GM21529 (cell line): Measurements from ENCODE around the gene ANKRD12.

Experiments
- ATAC-seq: cut with Tn5 transposase; IDR thresholded peaks from one replicate; pipeline ENCODE4 v1.9.1; 2021; ENCODE audit not compliant: unreplicated experiment

The ANKRD12 gene

GRCh38 chr18:9181275-9181674 is 44.7 kb downstream of the ANKRD12 start:
- no peak for ATAC-seq

- no peak for ATAC-seq
These were observed 46.3 kb downstream of the ANKRD12 start for GRCh38 chr18:9182852-9183399.

GRCh38 chr18:9184998-9185613 is 48.5 kb downstream of the ANKRD12 start:
- ATAC-seq, result no peak

GRCh38 chr18:9188359-9189231 is 52.0 kb downstream of the ANKRD12 start:
- ATAC-seq, result no peak

- ATAC-seq, result no peak
These were observed 52.9 kb downstream of the ANKRD12 start for GRCh38 chr18:9189491-9189890.

DNA sequence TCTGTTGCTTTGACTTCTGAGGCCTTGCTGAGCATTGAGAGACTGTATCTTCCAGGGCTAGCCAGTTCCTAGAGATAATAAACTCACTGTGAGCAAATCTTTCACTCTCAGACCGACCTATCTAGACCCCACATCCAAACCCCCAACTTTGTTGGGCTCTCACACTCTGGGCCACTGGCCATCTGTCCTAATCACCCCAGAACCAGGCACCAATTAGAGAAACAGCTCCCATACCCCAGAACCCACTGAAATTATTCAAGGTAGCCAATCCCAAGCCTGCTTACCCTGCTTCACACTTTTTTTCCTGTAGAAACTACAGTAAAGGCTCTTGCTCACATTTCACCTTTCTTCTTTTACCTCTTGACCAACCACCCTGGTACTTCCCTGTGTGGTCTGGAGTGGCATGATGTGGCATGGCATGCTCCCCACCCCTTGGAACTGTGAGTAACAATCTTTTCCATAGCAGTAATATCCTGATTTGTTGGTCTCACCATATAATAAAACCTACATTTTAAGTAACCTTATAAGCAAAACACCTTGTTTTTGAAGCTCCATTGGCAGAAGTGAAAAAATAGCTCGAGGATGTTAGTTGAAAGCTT is 55.2 kb downstream of the ANKRD12 start:
- ATAC-seq, result no peak

DNA sequence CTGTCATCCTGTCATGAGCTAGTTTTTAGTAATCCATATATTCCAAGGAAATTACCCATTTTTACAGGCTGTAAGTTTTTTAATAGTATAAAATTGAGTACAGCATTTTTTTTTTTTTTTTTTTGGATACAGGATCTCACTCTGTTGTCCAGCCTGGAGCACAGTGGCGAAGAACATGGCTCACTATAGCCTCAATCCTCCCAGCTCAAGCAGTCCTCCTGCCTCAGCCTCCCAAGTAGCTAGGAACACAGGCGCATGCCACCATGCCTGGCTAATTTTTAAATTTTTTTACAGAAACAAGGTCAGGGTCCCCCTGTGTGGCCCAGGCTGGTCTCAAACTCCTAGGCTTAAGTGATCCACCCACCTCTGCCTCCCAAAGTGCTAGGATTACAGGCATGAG is 56.5 kb downstream of the ANKRD12 start:
- no peak for ATAC-seq

- ATAC-seq, result no peak
These were observed 60.0 kb downstream of the ANKRD12 start for GRCh38 chr18:9196568-9196967.

GRCh38 chr18:9199681-9200080 is 63.1 kb downstream of the ANKRD12 start:
- ATAC-seq, result no peak

- no peak for ATAC-seq
These were observed 64.6 kb downstream of the ANKRD12 start for GRCh38 chr18:9201224-9201623.

GRCh38 chr18:9204659-9205058 is 68.1 kb downstream of the ANKRD12 start:
- no peak for ATAC-seq

- ATAC-seq, result no peak
These were observed 69.8 kb downstream of the ANKRD12 start for GRCh38 chr18:9206421-9206820.

GRCh38 chr18:9209279-9209678 is 72.7 kb downstream of the ANKRD12 start:
- no peak for ATAC-seq

DNA sequence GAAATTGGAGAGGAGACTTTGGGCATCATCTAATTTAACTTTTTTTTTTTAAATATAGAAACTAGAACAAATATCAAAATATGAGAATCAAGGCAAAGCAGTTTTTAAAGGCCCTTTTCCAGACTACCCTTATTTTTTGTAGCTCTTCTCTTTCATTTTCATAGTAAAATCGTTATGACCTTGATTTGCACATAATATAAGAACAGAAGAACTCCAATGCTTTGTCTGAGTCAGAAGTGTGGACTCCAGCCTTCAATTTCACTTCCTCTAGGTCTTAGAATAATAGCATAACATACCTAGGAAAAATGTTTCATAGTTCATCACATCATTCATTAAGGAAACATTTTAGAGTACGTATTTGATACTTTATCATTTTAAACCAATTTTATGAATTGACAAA is 74.4 kb downstream of the ANKRD12 start:
- ATAC-seq, result no peak

GRCh38 chr18:9211955-9212354 is 75.4 kb downstream of the ANKRD12 start:
- ATAC-seq, result no peak

GRCh38 chr18:9215221-9215933 is 78.8 kb downstream of the ANKRD12 start:
- ATAC-seq, result no peak

DNA sequence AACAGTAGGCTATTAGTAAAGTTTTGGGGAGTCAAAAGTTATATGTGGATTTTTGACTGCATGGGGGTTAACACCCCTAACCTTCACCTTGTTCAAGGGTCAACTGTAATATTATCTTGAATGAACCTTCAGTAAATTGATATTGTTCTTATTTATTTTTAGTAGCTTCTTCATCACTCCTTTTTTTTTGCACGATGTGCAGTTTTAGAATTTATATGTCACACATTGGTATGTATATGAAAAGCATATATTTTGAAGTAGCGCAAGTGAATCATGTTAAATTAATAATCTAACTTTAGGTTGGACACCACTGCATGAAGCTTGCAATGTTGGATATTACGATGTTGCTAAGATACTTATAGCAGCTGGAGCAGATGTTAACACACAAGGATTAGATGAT is 79.9 kb downstream of the ANKRD12 start:
- ATAC-seq, result no peak

DNA sequence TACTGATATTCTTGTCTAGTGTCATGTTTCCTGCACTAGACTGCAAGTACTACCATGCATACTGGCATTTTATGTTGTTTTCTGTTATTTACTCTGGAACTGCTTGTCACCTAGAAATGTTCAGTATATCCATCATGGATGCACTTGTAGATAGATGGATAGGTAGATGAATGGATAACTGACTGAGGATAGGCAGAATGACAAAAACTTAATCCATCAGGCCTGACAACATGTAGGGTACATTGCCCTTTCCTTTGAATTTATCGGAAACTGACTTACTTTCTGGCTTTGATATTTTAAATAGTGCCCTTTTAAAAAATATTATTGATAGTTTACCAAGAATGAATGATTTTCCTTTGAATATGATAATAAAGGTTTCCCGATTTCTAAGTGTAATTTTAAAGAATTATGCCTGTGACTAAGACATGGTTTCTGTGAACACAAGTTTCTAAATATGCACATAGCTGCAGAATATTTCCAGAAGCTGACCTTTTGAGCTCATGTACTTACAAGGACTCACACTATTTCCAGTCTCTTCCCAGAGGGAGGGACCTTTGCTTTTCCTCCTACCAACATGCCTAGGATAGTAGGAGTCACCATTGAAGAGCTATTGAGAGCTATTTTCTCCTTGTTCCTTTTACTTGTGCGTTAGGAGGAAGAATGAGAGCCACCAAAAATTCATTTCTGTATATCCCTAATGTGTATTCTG is 81.3 kb downstream of the ANKRD12 start:
- ATAC-seq, result no peak

GRCh38 chr18:9221040-9221439 is 84.5 kb downstream of the ANKRD12 start:
- no peak for ATAC-seq

GRCh38 chr18:9221661-9222060 is 85.1 kb downstream of the ANKRD12 start:
- no peak for ATAC-seq

GRCh38 chr18:9223356-9223755 is 86.8 kb downstream of the ANKRD12 start:
- ATAC-seq, result no peak
